Kidney (tissue), 14 donors: ENCODE results near the gene TGFBR3. TPM values are rescaled to one million over a fixed set of nuclear protein-coding genes. Genes with fewer than 3 reads are reported as not detected.

Experiments
- DNase-seq, 5 donors: peaks; one replicate each; pipeline ENCODE4 v3.0.0-alpha.2; 2013 to 2020
- FAIRE-seq: peaks from 2 replicates; lab custom pipeline; 2012; peaks lifted over from hg19 to GRCh38; lab: Jason Lieb, UNC
- H3K27ac ChIP-seq, 2 donors: one replicate each; pipeline ENCODE4 v1.7.0; 2013; ENCODE audit warnings: low read depth in 2 of 2, low read length in 2 of 2, inconsistent platforms in 1 of 2
- H3K27me3 ChIP-seq: one replicate; pipeline ENCODE4 v1.7.1; 2013; ENCODE audit warnings: low read length, inconsistent platforms; ENCODE audit not compliant: control insufficient read depth, insufficient read depth
- H3K36me3 ChIP-seq, 3 donors: one replicate each; pipeline versions ENCODE4 v1.7.0 to v1.7.1; 2013; ENCODE audit warnings: low read length in 3 of 3, control low read depth in 1 of 3, inconsistent platforms in 1 of 3; ENCODE audit not compliant: insufficient read depth in 3 of 3, control insufficient read depth in 2 of 3
- H3K4me1 ChIP-seq, 3 donors: one replicate each; pipeline versions ENCODE4 v1.7.0 to v1.7.1; 2013; ENCODE audit warnings: low read length in 3 of 3, inconsistent platforms in 1 of 3, low read depth in 1 of 3; ENCODE audit not compliant: control insufficient read depth in 2 of 3, insufficient read depth in 2 of 3
- H3K4me3 ChIP-seq, 3 donors: one replicate each; pipeline versions ENCODE4 v1.7.0 to v1.8.1; 2013; ENCODE audit warnings: low read length in 3 of 3, control low read depth in 1 of 3, inconsistent platforms in 1 of 3
- H3K9ac ChIP-seq, 3 donors: one replicate each; pipeline versions ENCODE4 v1.7.0 to v1.7.1; 2013; ENCODE audit warnings: low read length in 3 of 3, control low read depth in 1 of 3, inconsistent platforms in 1 of 3
- H3K9me3 ChIP-seq, 3 donors: one replicate each; pipeline versions ENCODE4 v1.7.0 to v1.7.1; 2013; ENCODE audit warnings: low read length in 3 of 3, control low read depth in 1 of 3, inconsistent platforms in 1 of 3; ENCODE audit not compliant: control insufficient read depth in 2 of 3, insufficient read depth in 1 of 3
- CTCF ChIP-seq: IDR thresholded peaks from 3 replicates; pipeline ENCODE4 v1.5.1; 2012; ENCODE audit warnings: mild to moderate bottlenecking, moderate library complexity, borderline replicate concordance; ENCODE audit not compliant: insufficient read depth; ENCODE audit errors: extremely low read depth
- intact Hi-C: fragments of 100-400 bp; cut with DNase I; formaldehyde crosslinking; loops from one replicate; pipeline ENCODE4 v1.11.1; 2022
- polyA plus RNA-seq: library from polyadenylated mRNA; stranded (reverse); fragments of 350-450 nt; fragmentation: Illumina TruSeq; extraction: RNeasy Lipid Tissue Mini Kit (QIAGEN cat#74804); gene quantifications from one replicate; pipeline ENCODE4 v1.2.3, GENCODE V29; 2014; ENCODE audit warnings: low read depth, low replicate concordance; ENCODE audit not compliant: insufficient read depth
- total RNA-seq: library from RNA; stranded (reverse); fragmentation: NEBNext Ultra II Directional; extraction: Animal tissue kit (Norgen Biotek cat#: 25700); gene quantifications from one replicate; pipeline ENCODE4 v1.2.1, GENCODE V29; 2021
- donor health status: control.
- donor health status: control.
- donor health status: control.
- donor health status: control.
- donor health status: control.
- donor health status: DM: yes; HTN: yes; CAD: no.
- donor health status: Normal renal cell carcinoma (clear cell type).

Gene TGFBR3
- total and polyA plus RNA-seq, 2 donors from 2014 or later = 15.8 to 57.9 TPM

GRCh38 chr1:91727763-91728162 lies 158.2 kb downstream of the TGFBR3 start:
- no peak for TF ChIP-seq CTCF
- Histone ChIP-seq H3K27me3 (no peaks in the 10 kb centered on the region), H3K9ac (no peak overlapping the region), H3K27ac (no peak overlapping the region), H3K4me1 (peaks cover 0 to 19% (median 8%) of the 10 kb centered on the region in 3 donors), H3K4me3 (no peak overlapping the region), H3K9me3 (no peaks in the 10 kb centered on the region), H3K36me3 (peaks cover 0 to 11% (median 2%) of the 10 kb centered on the region in 3 donors)
- intact Hi-C loops = no loop called here
- DNase-seq (no peak), FAIRE-seq (no peak)

- Histone ChIP-seq H3K9me3 (no peaks in the 10 kb centered on the region), H3K4me1 (peaks cover 0 to 15% (median 3%) of the 10 kb centered on the region in 3 donors), H3K27me3 (no peaks in the 10 kb centered on the region), H3K36me3 (peaks cover 0 to 11% (median 2%) of the 10 kb centered on the region in 3 donors), H3K27ac (peak overlapping the region; percentile 58 to 80), H3K4me3 (no peak overlapping the region), H3K9ac (no peak overlapping the region)
- FAIRE-seq = no peak
- TF ChIP-seq CTCF = no peak
- DNase-seq = peak in 1 of 5 donors; percentile 62
- intact Hi-C loops = no loop called here
Measured at GRCh38 chr1:91725989-91726721, 159.8 kb downstream of the TGFBR3 start.

GRCh38 chr1:91725618-91725988 lies 160.3 kb downstream of the TGFBR3 start:
- Histone ChIP-seq H3K27me3 (no peaks in the 10 kb centered on the region), H3K4me1 (peaks cover 0 to 15% (median 3%) of the 10 kb centered on the region in 3 donors), H3K36me3 (peaks cover 0 to 11% (median 2%) of the 10 kb centered on the region in 3 donors), H3K4me3 (no peak overlapping the region), H3K9ac (no peak overlapping the region), H3K9me3 (no peaks in the 10 kb centered on the region), H3K27ac (peak overlapping the region; percentile 48 to 74)
- intact Hi-C loops = no loop called here
- no peak for TF ChIP-seq CTCF
- FAIRE-seq = no peak
- DNase-seq = no peak

GRCh38 chr1:91724644-91725043 lies 161.3 kb downstream of the TGFBR3 start:
- no peak overlapping the region for H3K9ac ChIP-seq
- peaks cover 0 to 19% (median 6%) of the 10 kb centered on the region in 3 donors for H3K36me3 ChIP-seq
- TF ChIP-seq CTCF = no peak
- FAIRE-seq (no peak), DNase-seq (no peak)
- H3K4me3 ChIP-seq = no peak overlapping the region
- no peaks in the 10 kb centered on the region for H3K9me3 ChIP-seq
- H3K27ac ChIP-seq = peak overlapping the region in 1 of 2 donors; percentile 74
- intact Hi-C loops = no loop called here
- H3K4me1 ChIP-seq = peaks cover 0 to 15% (median 3%) of the 10 kb centered on the region in 3 donors
- H3K27me3 ChIP-seq = no peaks in the 10 kb centered on the region
